ENCODE data around the gene PLA2G2F.

Gene PLA2G2F

GRCh38 chr1:20198918-20199317, 59.8 kb downstream of the PLA2G2F start:
- no peak for DNase-seq (ENCODE audit: extremely low read depth, low read depth)
- H3K4me3 ChIP-seq (replicated peaks; ENCODE audit: low read depth, low read length), result no peak overlapping the region
- TF ChIP-seq, protein P1, sequence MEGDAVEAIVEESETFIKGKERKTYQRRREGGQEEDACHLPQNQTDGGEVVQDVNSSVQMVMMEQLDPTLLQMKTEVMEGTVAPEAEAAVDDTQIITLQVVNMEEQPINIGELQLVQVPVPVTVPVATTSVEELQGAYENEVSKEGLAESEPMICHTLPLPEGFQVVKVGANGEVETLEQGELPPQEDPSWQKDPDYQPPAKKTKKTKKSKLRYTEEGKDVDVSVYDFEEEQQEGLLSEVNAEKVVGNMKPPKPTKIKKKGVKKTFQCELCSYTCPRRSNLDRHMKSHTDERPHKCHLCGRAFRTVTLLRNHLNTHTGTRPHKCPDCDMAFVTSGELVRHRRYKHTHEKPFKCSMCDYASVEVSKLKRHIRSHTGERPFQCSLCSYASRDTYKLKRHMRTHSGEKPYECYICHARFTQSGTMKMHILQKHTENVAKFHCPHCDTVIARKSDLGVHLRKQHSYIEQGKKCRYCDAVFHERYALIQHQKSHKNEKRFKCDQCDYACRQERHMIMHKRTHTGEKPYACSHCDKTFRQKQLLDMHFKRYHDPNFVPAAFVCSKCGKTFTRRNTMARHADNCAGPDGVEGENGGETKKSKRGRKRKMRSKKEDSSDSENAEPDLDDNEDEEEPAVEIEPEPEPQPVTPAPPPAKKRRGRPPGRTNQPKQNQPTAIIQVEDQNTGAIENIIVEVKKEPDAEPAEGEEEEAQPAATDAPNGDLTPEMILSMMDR (IDR thresholded peaks at IDR 0.05; ENCODE audit: low read depth, low read length, missing control alignments), result no peak

GRCh38 chr1:20199403-20199802, 60.3 kb downstream of the PLA2G2F start:
- no peak overlapping the region for H3K4me3 ChIP-seq (replicated peaks; ENCODE audit: low read depth, low read length)
- TF ChIP-seq, protein P1 (IDR thresholded peaks at IDR 0.05; ENCODE audit: low read depth, low read length, missing control alignments), result no peak
- no peak for DNase-seq (ENCODE audit: extremely low read depth, low read depth)

- H3K4me3 ChIP-seq (replicated peaks; ENCODE audit: low read depth, low read length), result no peak overlapping the region
Measured at GRCh38 chr1:20199840-20200239, 60.7 kb downstream of the PLA2G2F start.

More at GRCh38 chr1:20199840-20200239, 60.7 kb downstream of the PLA2G2F start:
- TF ChIP-seq, protein P1 (IDR thresholded peaks at IDR 0.05; ENCODE audit: low read depth, low read length, missing control alignments), result no peak
- no peak for DNase-seq (ENCODE audit: extremely low read depth, low read depth)

Data from HFF-Myc (cell line).